HepG2 (cell line): ENCODE measurements around the gene CAMK1G. TPM values are rescaled to one million over a fixed set of nuclear protein-coding genes. Genes with fewer than 3 reads are reported as not detected.

ENCODE experiments used
- ATAC-seq: fragments of 200-7000 bp; cut with Tn5 transposase; 3 replicates; pipeline ENCODE4 v1.9.1; 2020; ENCODE audit warnings: mild to moderate bottlenecking, moderate library complexity
- BruUV-seq: library from RNA; stranded (reverse); fragments of 400-500 nt; replicated peaks from 2 replicates; lab custom pipeline; 2021; lab: Mats Ljungman, UMichigan
- CTCF ChIA-PET: fragments of 300-600 bp; formaldehyde crosslinking; extraction: SDS; loops from one replicate; lab custom pipeline; 2021; ENCODE audit warnings: low total read pairs, inconsistent platforms, low intra/inter-chr PET ratio; lab: Yijun Ruan, JAX
- POLR2A ChIA-PET: fragments of 350-600 bp; sonication (Branson Sonifier 250); formaldehyde crosslinking; loops from one replicate; lab custom pipeline; 2020; ENCODE audit warnings: antibody characterized with exemption, inconsistent platforms; lab: Yijun Ruan, JAX
- DNase-seq: peaks from one replicate; pipeline ENCODE4 v3.0.0-alpha.2; 2015; ENCODE audit warnings: low spot score
- FAIRE-seq: peaks from 3 replicates; lab custom pipeline; 2011; peaks lifted over from hg19 to GRCh38; lab: Jason Lieb, UNC
- H2AFZ ChIP-seq: one replicate; pipeline ENCODE4 v1.6.1; 2011; ENCODE audit warnings: low read length, inconsistent platforms
- H3K27ac ChIP-seq: fragments of 300-600 bp; 3 replicates; pipeline ENCODE4 v1.8.0; 2011; ENCODE audit warnings: mixed run types, mild to moderate bottlenecking, mixed read lengths, low read length, inconsistent platforms; ENCODE audit not compliant: insufficient read depth; ENCODE audit errors: extremely low read length
- H3K27me3 ChIP-seq, 2 experiments: fragments of 200-600 bp in 1 of 2; 2 replicates in 1 of 2; 3 replicates in 1 of 2; pipeline versions ENCODE4 v1.6.0 to v1.8.0; 2011; ENCODE audit warnings: low read length in 2 of 2, mild to moderate bottlenecking in 2 of 2, moderate library complexity in 2 of 2, inconsistent platforms in 1 of 2; ENCODE audit not compliant: insufficient read depth in 2 of 2, control insufficient read depth in 1 of 2
- H3K36me3 ChIP-seq, 2 experiments: fragments of 200-600 bp in 1 of 2; replicated peaks in 1 of 2; 2 replicates in 1 of 2; 3 replicates in 1 of 2; pipeline versions ENCODE4 v1.5.1 to v1.8.0; 2011; ENCODE audit warnings: low read length in 2 of 2, inconsistent platforms in 1 of 2; ENCODE audit not compliant: insufficient read depth in 2 of 2, control insufficient read depth in 1 of 2
- H3K4me1 ChIP-seq: 2 replicates; pipeline ENCODE4 v1.5.1; 2012; ENCODE audit warnings: low read length, inconsistent platforms; ENCODE audit not compliant: insufficient read depth
- H3K4me2 ChIP-seq: 2 replicates; pipeline ENCODE4 v1.6.0; 2011; ENCODE audit warnings: low read depth, low read length, inconsistent platforms
- H3K4me3 ChIP-seq, 3 experiments: fragments of 200-600 bp in 1 of 3; sonication (generic), shearing (Covaris generic) in 1 of 3; replicated peaks in 1 of 3; 2 replicates each; pipeline ENCODE4 v1.5.1; 2011 to 2016; ENCODE audit warnings: low read length in 3 of 3, inconsistent platforms in 2 of 3, low read depth in 2 of 3, mild to moderate bottlenecking in 2 of 3, control low read depth in 1 of 3, mixed read lengths in 1 of 3; ENCODE audit not compliant: insufficient read depth in 1 of 3
- H3K79me2 ChIP-seq: one replicate; pipeline ENCODE4 v1.6.1; 2011; ENCODE audit warnings: low read length, inconsistent platforms; ENCODE audit not compliant: insufficient read depth
- H3K9ac ChIP-seq: 2 replicates; pipeline ENCODE4 v1.6.0; 2011; ENCODE audit warnings: mild to moderate bottlenecking, low read depth, low read length, inconsistent platforms; ENCODE audit not compliant: insufficient read depth
- H3K9me3 ChIP-seq: 2 replicates; pipeline ENCODE4 v1.5.1; 2012; ENCODE audit warnings: mild to moderate bottlenecking, low read length
- H4K20me1 ChIP-seq: 2 replicates; pipeline ENCODE4 v1.6.0; 2011; ENCODE audit warnings: inconsistent platforms, mild to moderate bottlenecking, low read length, moderate library complexity; ENCODE audit not compliant: insufficient read depth
- ETS1 ChIP-seq: sonication (generic); formaldehyde crosslinking; IDR thresholded peaks from 2 replicates; pipeline ENCODE4 v1.4.0; 2020; ENCODE audit warnings: missing genetic modification reagents
- RXRB ChIP-seq: IDR thresholded peaks from 2 replicates; pipeline ENCODE4 v1.6.1; 2016; ENCODE audit warnings: borderline replicate concordance, missing genetic modification reagents, missing compliant biosample characterization
- ZBTB1 ChIP-seq: sonication (generic); formaldehyde crosslinking; IDR thresholded peaks from 2 replicates; pipeline ENCODE4 v1.4.0; 2020; ENCODE audit warnings: missing genetic modification reagents, borderline replicate concordance
- ZFP37 ChIP-seq: sonication (generic); formaldehyde crosslinking; IDR thresholded peaks from 2 replicates; pipeline ENCODE4 v1.4.0; 2020; ENCODE audit warnings: missing genetic modification reagents, borderline replicate concordance
- ZNF350 ChIP-seq: sonication (generic); formaldehyde crosslinking; IDR thresholded peaks from 2 replicates; pipeline ENCODE4 v1.4.0; 2020; ENCODE audit warnings: mild to moderate bottlenecking, low read depth, missing genetic modification reagents, borderline replicate concordance
- ZNF503 ChIP-seq: sonication (generic); formaldehyde crosslinking; IDR thresholded peaks from 2 replicates; pipeline ENCODE4 v1.4.0; 2020; ENCODE audit warnings: missing genetic modification reagents
- WGBS: methylation state at CpG from one replicate; pipeline ENCODE4 v1.1.6; 2017; ENCODE audit warnings: low lambda C conversion rate; 5-methylcytosine and 5-hydroxymethylcytosine counted together
- in situ Hi-C: cut with HindIII; loops from 2 replicates; pipeline ENCODE4 v1.10.0; 2017; ENCODE audit warnings: low pct_unique_long_range_greater_than_20kb; ENCODE audit not compliant: extremely low pct_ligation_motif_present
- intact Hi-C: fragments of 100-400 bp; cut with micrococcal nuclease; formaldehyde crosslinking; loops from one replicate; pipeline ENCODE4 v1.10.0; 2022; ENCODE audit not compliant: unreplicated experiment
- polyA plus RNA-seq, 8 experiments: library from polyadenylated mRNA; depleted of rRNA in 3 of 8; stranded (reverse) in 7 of 8; unstranded in 1 of 8; fragments of >200 nt; fragmentation: Illumina TruSeq in 4 of 8; extraction: Trizol in 4 of 8; gene quantifications; 2 replicates each; pipeline versions ENCODE4 v1.2.1 to v1.2.3, GENCODE V29; 2011 to 2016; ENCODE audit warnings: low read depth in 4 of 8, missing spikeins in 1 of 8, mixed read lengths in 1 of 8; ENCODE audit not compliant: insufficient read depth in 1 of 8
- total RNA-seq, 5 experiments: library from RNA; depleted of rRNA; stranded (reverse); fragments of >200 nt; fragmentation: Illumina TruSeq; extraction: Trizol; gene quantifications; 2 replicates each; pipeline ENCODE4 v1.2.3, GENCODE V29; 2016; ENCODE audit warnings: low read depth in 1 of 5

The CAMK1G gene
- total and polyA plus RNA-seq, 2 of the 13 experiments (the other 11 are each of a cell fraction or from before 2014, with no cell fraction given), result not detected

GRCh38 chr1:209547626-209548025, 35.9 kb upstream of the CAMK1G start:
- TF ChIP-seq ZBTB1 (no peak), RXRB (no peak), ZNF350 (CRISPR knock-in tag) (no peak), ETS1 (CRISPR knock-in tag) (no peak), ZFP37 (no peak), ZNF503 (no peak)
- TF ChIP-seq, all 625 proteins: peak for 0
- H3K27me3 ChIP-seq, result no peaks in the 10 kb centered on the region
- CTCF ChIA-PET, result no interaction called here

More at GRCh38 chr1:209547626-209548025, 35.9 kb upstream of the CAMK1G start:
- H3K79me2 ChIP-seq, result no peaks in the 10 kb centered on the region
- 31% methylated on average over 3 of the region's 3 CpGs for WGBS
- no peak overlapping the region for H3K4me2 ChIP-seq
- no peak for DNase-seq
- POLR2A ChIA-PET, result no interaction called here
- no peak overlapping the region for H3K4me3 ChIP-seq
- ATAC-seq, result no peak
- H2AFZ ChIP-seq, result no peak overlapping the region
- in situ Hi-C loops (no loop called here), intact Hi-C loops (no loop called here)
- H3K27ac ChIP-seq, result no peak overlapping the region
- FAIRE-seq, result no peak
- no peaks in the 10 kb centered on the region for H3K9me3 ChIP-seq
- no peak overlapping the region for H3K9ac ChIP-seq
- no TSS peak for BruUV-seq
- H3K4me1 ChIP-seq, result no peaks in the 10 kb centered on the region
- no peaks in the 10 kb centered on the region for H3K36me3 ChIP-seq
- no peaks in the 10 kb centered on the region for H4K20me1 ChIP-seq
